RPMI7951 (cell line): ENCODE data around the gene RCN1. TPM values are rescaled to one million over a fixed set of nuclear protein-coding genes. Genes with fewer than 3 reads are reported as not detected.
"Not testable (repeated sequence)": the region's sequence is repeated elsewhere in the genome, so short reads cannot be mapped to it uniquely, and the experiment has no call there.

Source experiments
- DNase-seq: peaks from one replicate; pipeline ENCODE4 v3.0.0-alpha.2; 2012; ENCODE audit warnings: low read depth
- total RNA-seq: library from RNA; depleted of rRNA; stranded (reverse); fragments of >200 nt; shearing (Covaris generic); gene quantifications from 2 replicates; pipeline ENCODE4 v1.2.3, GENCODE V29; 2014; rRNA removed

The RCN1 gene
- total RNA-seq, result 192 and 209 TPM in 2 replicates

- DNase-seq, result peak; percentile 81
Measured at GRCh38 chr11:32090545-32091370, at the start of gene RCN1. Gene RCN1, plus strand, starts transcription at chr11:32091074. Its CDS starts 123 bp downstream, at chr11:32091197.

GRCh38 chr11:32043737-32044136, 47.1 kb upstream of the RCN1 start:
- DNase-seq, result no peak

GRCh38 chr11:32044158-32044863, 46.6 kb upstream of the RCN1 start:
- no peak for DNase-seq

GRCh38 chr11:32045456-32045855, 45.4 kb upstream of the RCN1 start:
- no peak for DNase-seq

GRCh38 chr11:32050264-32050663, 40.6 kb upstream of the RCN1 start:
- no peak for DNase-seq

- peak; percentile 57 for DNase-seq
Measured at GRCh38 chr11:32052215-32052614, 38.7 kb upstream of the RCN1 start.

- no peak for DNase-seq
Measured at GRCh38 chr11:32053151-32053888, 37.6 kb upstream of the RCN1 start.

GRCh38 chr11:32055861-32056260, 35.0 kb upstream of the RCN1 start:
- no peak for DNase-seq

GRCh38 chr11:32056438-32056837, 34.4 kb upstream of the RCN1 start:
- peak; percentile 96 for DNase-seq

GRCh38 chr11:32059686-32060462, 31.0 kb upstream of the RCN1 start:
- no peak for DNase-seq

- DNase-seq, result no peak
Measured at GRCh38 chr11:32062540-32062939, 28.3 kb upstream of the RCN1 start.

GRCh38 chr11:32063031-32063430, 27.8 kb upstream of the RCN1 start:
- DNase-seq, result not testable (repeated sequence)

- no peak for DNase-seq
Measured at GRCh38 chr11:32065865-32066629, 24.8 kb upstream of the RCN1 start.

GRCh38 chr11:32068134-32068870, 22.6 kb upstream of the RCN1 start:
- peak; percentile 93 for DNase-seq

- no peak for DNase-seq
Measured at GRCh38 chr11:32069361-32070058, 21.4 kb upstream of the RCN1 start.

- no peak for DNase-seq
Measured at GRCh38 chr11:32070692-32071091, 20.2 kb upstream of the RCN1 start.

- DNase-seq, result peak; percentile 73
Measured at GRCh38 chr11:32071811-32072210, 19.1 kb upstream of the RCN1 start.

- DNase-seq, result peak; percentile 51
Measured at GRCh38 chr11:32072872-32073643, 17.8 kb upstream of the RCN1 start.

GRCh38 chr11:32073644-32074026, 17.2 kb upstream of the RCN1 start:
- DNase-seq, result no peak
